ENCODE results near the gene ASMT. TPM values are rescaled to one million over a fixed set of nuclear protein-coding genes. Genes with fewer than 3 reads are reported as not detected.
A peak's percentile ranks its signal among the peaks of the same experiment; 100 is the strongest.
"Not testable (repeated sequence)": the region's sequence is repeated elsewhere in the genome, so short reads cannot be mapped to it uniquely, and the experiment has no call there.

The ASMT gene
- total and polyA plus RNA-seq, 2 donors (not counting 1 experiment from before 2014, with no cell fraction given) = not detected

DNA sequence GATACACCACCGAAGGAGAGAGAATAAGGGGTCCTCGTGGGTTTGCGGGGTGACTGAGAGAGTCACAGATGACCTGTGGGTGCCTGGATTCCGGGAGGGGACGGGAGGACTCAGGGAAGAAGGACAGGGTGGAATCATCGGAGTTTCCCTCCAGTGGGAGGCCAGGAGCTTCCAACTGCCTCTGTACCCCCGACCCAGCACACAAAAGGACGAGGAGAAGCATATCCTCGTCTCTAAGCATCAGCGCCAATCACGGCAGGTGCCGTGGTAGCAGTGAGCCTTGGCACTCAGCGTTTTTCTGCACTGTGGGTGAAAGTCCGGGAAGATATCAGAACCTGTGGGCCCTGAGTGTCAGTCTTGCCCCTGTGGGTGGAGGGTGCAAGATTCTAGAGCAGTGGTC is 62.0 kb downstream of the ASMT start:
- Histone ChIP-seq H3K4me3 (replicated peaks in 1 of 4; ENCODE audit: control extremely low read depth in 1 of 4, insufficient read depth in 1 of 4, low read depth in 3 of 4, low read length in 4 of 4) (no peak overlapping the region), H3K9ac (ENCODE audit: insufficient read depth, low read length) (no peak overlapping the region), H3K79me2 (ENCODE audit: control insufficient read depth, insufficient read depth, low read length) (no peaks in the 10 kb centered on the region), H2AFZ (ENCODE audit: low read length) (no peak overlapping the region), H3K27ac (ENCODE audit: insufficient read depth, low read length) (no peak overlapping the region), H3K4me1 (ENCODE audit: control insufficient read depth, extremely low read depth, insufficient read depth, low read length) (no peaks in the 10 kb centered on the region), H3K4me2 (ENCODE audit: extremely low read depth, insufficient read depth, low read length) (no peak overlapping the region), H3K36me3 (ENCODE audit: control insufficient read depth, insufficient read depth, low read length) (no peaks in the 10 kb centered on the region), H3K27me3 (ENCODE audit: control insufficient read depth, insufficient read depth, low read length) (no peaks in the 10 kb centered on the region), H4K20me1 (ENCODE audit: control insufficient read depth, extremely low read depth, insufficient read depth, low read length) (no peaks in the 10 kb centered on the region), H3K9me3 (ENCODE audit: control insufficient read depth, insufficient read depth, low read depth, low read length) (no peaks in the 10 kb centered on the region)
- no peak for TF ChIP-seq EZH2 (IDR thresholded peaks at IDR 0.05; ENCODE audit: low read length, missing control alignments)
- TF ChIP-seq, protein P1, sequence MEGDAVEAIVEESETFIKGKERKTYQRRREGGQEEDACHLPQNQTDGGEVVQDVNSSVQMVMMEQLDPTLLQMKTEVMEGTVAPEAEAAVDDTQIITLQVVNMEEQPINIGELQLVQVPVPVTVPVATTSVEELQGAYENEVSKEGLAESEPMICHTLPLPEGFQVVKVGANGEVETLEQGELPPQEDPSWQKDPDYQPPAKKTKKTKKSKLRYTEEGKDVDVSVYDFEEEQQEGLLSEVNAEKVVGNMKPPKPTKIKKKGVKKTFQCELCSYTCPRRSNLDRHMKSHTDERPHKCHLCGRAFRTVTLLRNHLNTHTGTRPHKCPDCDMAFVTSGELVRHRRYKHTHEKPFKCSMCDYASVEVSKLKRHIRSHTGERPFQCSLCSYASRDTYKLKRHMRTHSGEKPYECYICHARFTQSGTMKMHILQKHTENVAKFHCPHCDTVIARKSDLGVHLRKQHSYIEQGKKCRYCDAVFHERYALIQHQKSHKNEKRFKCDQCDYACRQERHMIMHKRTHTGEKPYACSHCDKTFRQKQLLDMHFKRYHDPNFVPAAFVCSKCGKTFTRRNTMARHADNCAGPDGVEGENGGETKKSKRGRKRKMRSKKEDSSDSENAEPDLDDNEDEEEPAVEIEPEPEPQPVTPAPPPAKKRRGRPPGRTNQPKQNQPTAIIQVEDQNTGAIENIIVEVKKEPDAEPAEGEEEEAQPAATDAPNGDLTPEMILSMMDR (conservative IDR thresholded peaks at IDR 0.05 in 1 of 2, IDR thresholded peaks at IDR 0.05 in 1 of 2; ENCODE audit: low read depth in 1 of 2, low read length in 2 of 2) = no peak
- no peak for DNase-seq (ENCODE audit: low read depth in 2 of 2)

- no peak overlapping the region for H3K27ac ChIP-seq (ENCODE audit: insufficient read depth, low read length)
- no peak for TF ChIP-seq EZH2 (IDR thresholded peaks at IDR 0.05; ENCODE audit: low read length, missing control alignments)
- TF ChIP-seq, protein P1 (conservative IDR thresholded peaks at IDR 0.05 in 1 of 2, IDR thresholded peaks at IDR 0.05 in 1 of 2; ENCODE audit: low read depth in 1 of 2, low read length in 2 of 2) = no peak
- DNase-seq (ENCODE audit: low read depth in 2 of 2) = peak in 1 of 2 donors; percentile 6
- no peak overlapping the region for H3K4me2 ChIP-seq (ENCODE audit: extremely low read depth, insufficient read depth, low read length)
- H3K27me3 ChIP-seq (ENCODE audit: control insufficient read depth, insufficient read depth, low read length) = no peaks in the 10 kb centered on the region
- no peak overlapping the region for H3K9ac ChIP-seq (ENCODE audit: insufficient read depth, low read length)
- H3K4me1 ChIP-seq (ENCODE audit: control insufficient read depth, extremely low read depth, insufficient read depth, low read length) = no peaks in the 10 kb centered on the region
- H2AFZ ChIP-seq (ENCODE audit: low read length) = no peak overlapping the region
- H3K4me3 ChIP-seq (replicated peaks in 1 of 4; ENCODE audit: control extremely low read depth in 1 of 4, insufficient read depth in 1 of 4, low read depth in 3 of 4, low read length in 4 of 4) = no peak overlapping the region
- H3K79me2 ChIP-seq (ENCODE audit: control insufficient read depth, insufficient read depth, low read length) = no peaks in the 10 kb centered on the region
- H4K20me1 ChIP-seq (ENCODE audit: control insufficient read depth, extremely low read depth, insufficient read depth, low read length) = no peaks in the 10 kb centered on the region
- H3K9me3 ChIP-seq (ENCODE audit: control insufficient read depth, insufficient read depth, low read depth, low read length) = no peaks in the 10 kb centered on the region
- H3K36me3 ChIP-seq (ENCODE audit: control insufficient read depth, insufficient read depth, low read length) = no peaks in the 10 kb centered on the region
Observed at GRCh38 chrX:1679238-1679637, 64.4 kb downstream of the ASMT start.

GRCh38 chrX:1681439-1681838 is 66.6 kb downstream of the ASMT start:
- Histone ChIP-seq H2AFZ (ENCODE audit: low read length) (no peak overlapping the region), H3K9me3 (ENCODE audit: control insufficient read depth, insufficient read depth, low read depth, low read length) (no peaks in the 10 kb centered on the region), H4K20me1 (ENCODE audit: control insufficient read depth, extremely low read depth, insufficient read depth, low read length) (no peaks in the 10 kb centered on the region), H3K4me3 (replicated peaks in 1 of 4; ENCODE audit: control extremely low read depth in 1 of 4, insufficient read depth in 1 of 4, low read depth in 3 of 4, low read length in 4 of 4) (no peak overlapping the region), H3K9ac (ENCODE audit: insufficient read depth, low read length) (no peak overlapping the region), H3K27me3 (ENCODE audit: control insufficient read depth, insufficient read depth, low read length) (no peaks in the 10 kb centered on the region), H3K79me2 (ENCODE audit: control insufficient read depth, insufficient read depth, low read length) (no peaks in the 10 kb centered on the region), H3K4me1 (ENCODE audit: control insufficient read depth, extremely low read depth, insufficient read depth, low read length) (no peaks in the 10 kb centered on the region), H3K36me3 (ENCODE audit: control insufficient read depth, insufficient read depth, low read length) (no peaks in the 10 kb centered on the region), H3K4me2 (ENCODE audit: extremely low read depth, insufficient read depth, low read length) (no peak overlapping the region), H3K27ac (ENCODE audit: insufficient read depth, low read length) (no peak overlapping the region)
- TF ChIP-seq, protein P1 (conservative IDR thresholded peaks at IDR 0.05 in 1 of 2, IDR thresholded peaks at IDR 0.05 in 1 of 2; ENCODE audit: low read depth in 1 of 2, low read length in 2 of 2) = no peak
- DNase-seq (ENCODE audit: low read depth in 2 of 2) = no peak

DNA sequence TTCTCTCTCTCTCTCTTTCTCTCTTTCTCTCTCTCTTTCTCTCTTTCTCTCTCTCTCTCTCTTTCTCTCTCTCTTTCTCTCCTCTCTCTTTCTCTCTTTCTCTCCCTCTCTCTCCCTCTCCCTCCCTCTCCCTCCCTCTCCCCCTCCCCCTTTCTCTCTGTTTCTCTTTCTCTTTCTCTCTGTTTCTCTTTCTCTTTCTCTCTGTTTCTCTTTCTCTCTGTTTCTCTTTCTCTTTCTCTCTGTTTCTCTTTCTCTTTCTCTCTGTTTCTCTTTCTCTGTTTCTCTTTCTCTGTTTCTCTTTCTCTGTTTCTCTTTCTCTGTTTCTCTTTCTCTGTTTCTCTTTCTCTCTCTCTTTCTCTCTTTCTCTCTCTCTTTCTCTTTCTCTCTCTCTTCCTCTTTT is 67.0 kb downstream of the ASMT start:
- H3K27me3 ChIP-seq (ENCODE audit: control insufficient read depth, insufficient read depth, low read length); H3K27ac ChIP-seq (ENCODE audit: insufficient read depth, low read length); H3K79me2 ChIP-seq (ENCODE audit: control insufficient read depth, insufficient read depth, low read length); H3K36me3 ChIP-seq (ENCODE audit: control insufficient read depth, insufficient read depth, low read length); H3K4me1 ChIP-seq (ENCODE audit: control insufficient read depth, extremely low read depth, insufficient read depth, low read length); DNase-seq (ENCODE audit: low read depth in 2 of 2); H3K9ac ChIP-seq (ENCODE audit: insufficient read depth, low read length); H3K9me3 ChIP-seq (ENCODE audit: control insufficient read depth, insufficient read depth, low read depth, low read length); H2AFZ ChIP-seq (ENCODE audit: low read length); H3K4me2 ChIP-seq (ENCODE audit: extremely low read depth, insufficient read depth, low read length); H4K20me1 ChIP-seq (ENCODE audit: control insufficient read depth, extremely low read depth, insufficient read depth, low read length); H3K4me3 ChIP-seq (replicated peaks in 1 of 4; ENCODE audit: control extremely low read depth in 1 of 4, insufficient read depth in 1 of 4, low read depth in 3 of 4, low read length in 4 of 4): not testable (repeated sequence)

DNA sequence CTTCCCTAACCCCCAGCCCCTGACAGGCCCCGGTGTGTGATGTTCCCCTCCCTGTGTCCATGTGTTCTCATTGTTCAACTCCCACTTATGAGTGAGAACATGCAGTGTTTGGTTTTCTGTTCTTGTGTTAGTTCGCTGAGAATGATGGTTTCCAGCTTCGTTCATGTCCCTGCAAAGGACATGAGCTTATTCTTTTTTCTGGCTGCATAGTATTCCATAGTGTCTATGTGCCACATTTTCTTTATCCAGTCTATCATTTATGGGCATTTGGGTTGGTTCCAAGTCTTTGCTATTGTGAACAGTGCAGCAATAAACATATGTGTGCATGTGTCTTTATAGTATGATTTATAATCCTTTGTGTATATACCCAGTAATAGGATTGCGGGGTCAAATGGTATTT is 67.6 kb downstream of the ASMT start:
- H3K4me1 ChIP-seq (ENCODE audit: control insufficient read depth, extremely low read depth, insufficient read depth, low read length); H3K27me3 ChIP-seq (ENCODE audit: control insufficient read depth, insufficient read depth, low read length); H3K9me3 ChIP-seq (ENCODE audit: control insufficient read depth, insufficient read depth, low read depth, low read length); H3K36me3 ChIP-seq (ENCODE audit: control insufficient read depth, insufficient read depth, low read length); H3K27ac ChIP-seq (ENCODE audit: insufficient read depth, low read length); H2AFZ ChIP-seq (ENCODE audit: low read length); DNase-seq (ENCODE audit: low read depth in 2 of 2); H3K4me3 ChIP-seq (replicated peaks in 1 of 4; ENCODE audit: control extremely low read depth in 1 of 4, insufficient read depth in 1 of 4, low read depth in 3 of 4, low read length in 4 of 4); H4K20me1 ChIP-seq (ENCODE audit: control insufficient read depth, extremely low read depth, insufficient read depth, low read length); H3K79me2 ChIP-seq (ENCODE audit: control insufficient read depth, insufficient read depth, low read length); H3K4me2 ChIP-seq (ENCODE audit: extremely low read depth, insufficient read depth, low read length); H3K9ac ChIP-seq (ENCODE audit: insufficient read depth, low read length): not testable (repeated sequence)

Data from fibroblast of lung (primary cell).